ENCODE results near the gene AKAP6.

The AKAP6 gene

GRCh38 chr14:32817780-32818179 lies 488.7 kb downstream of the AKAP6 start:
- Histone ChIP-seq H3K27ac (no peak overlapping the region), H3K4me3 (ENCODE audit: low read depth, low read length) (no peak overlapping the region), H3K36me3 (replicated peaks) (no peaks in the 10 kb centered on the region), H3K27me3 (replicated peaks) (no peaks in the 10 kb centered on the region)
- no peak for DNase-seq
- TF ChIP-seq CTCF (IDR thresholded peaks at IDR 0.05; ENCODE audit: low read depth, low read length, missing control alignments) = no peak
- in situ Hi-C loops (cut with HindIII; ENCODE audit: low pct_ligation_motif_present, low sequenced_read_pairs) = no loop called here

GRCh38 chr14:32818581-32818980 lies 489.5 kb downstream of the AKAP6 start:
- no peak for DNase-seq
- Histone ChIP-seq H3K4me3 (ENCODE audit: low read depth, low read length) (no peak overlapping the region), H3K36me3 (replicated peaks) (no peaks in the 10 kb centered on the region), H3K27ac (no peak overlapping the region), H3K27me3 (replicated peaks) (no peaks in the 10 kb centered on the region)
- in situ Hi-C loops (cut with HindIII; ENCODE audit: low pct_ligation_motif_present, low sequenced_read_pairs) = no loop called here
- no peak for TF ChIP-seq CTCF (IDR thresholded peaks at IDR 0.05; ENCODE audit: low read depth, low read length, missing control alignments)

GRCh38 chr14:32820181-32820580 lies 491.1 kb downstream of the AKAP6 start:
- H3K36me3 ChIP-seq (replicated peaks) = no peaks in the 10 kb centered on the region
- no peak for TF ChIP-seq CTCF (IDR thresholded peaks at IDR 0.05; ENCODE audit: low read depth, low read length, missing control alignments)
- H3K27ac ChIP-seq = no peak overlapping the region
- H3K27me3 ChIP-seq (replicated peaks) = no peaks in the 10 kb centered on the region
- no peak for DNase-seq
- in situ Hi-C loops (cut with HindIII; ENCODE audit: low pct_ligation_motif_present, low sequenced_read_pairs) = no loop called here
- no peak overlapping the region for H3K4me3 ChIP-seq (ENCODE audit: low read depth, low read length)

- no peak for DNase-seq
- Histone ChIP-seq H3K27me3 (replicated peaks) (no peaks in the 10 kb centered on the region), H3K4me3 (ENCODE audit: low read depth, low read length) (no peak overlapping the region), H3K36me3 (replicated peaks) (no peaks in the 10 kb centered on the region), H3K27ac (no peak overlapping the region)
- in situ Hi-C loops (cut with HindIII; ENCODE audit: low pct_ligation_motif_present, low sequenced_read_pairs) = no loop called here
- no peak for TF ChIP-seq CTCF (IDR thresholded peaks at IDR 0.05; ENCODE audit: low read depth, low read length, missing control alignments)
Measured at GRCh38 chr14:32820682-32821081, 491.6 kb downstream of the AKAP6 start.

GRCh38 chr14:32821964-32822653 lies 493.0 kb downstream of the AKAP6 start:
- in situ Hi-C loops (cut with HindIII; ENCODE audit: low pct_ligation_motif_present, low sequenced_read_pairs) = no loop called here
- no peak for DNase-seq
- no peaks in the 10 kb centered on the region for H3K36me3 ChIP-seq (replicated peaks)
- no peaks in the 10 kb centered on the region for H3K27me3 ChIP-seq (replicated peaks)
- no peak for TF ChIP-seq CTCF (IDR thresholded peaks at IDR 0.05; ENCODE audit: low read depth, low read length, missing control alignments)
- no peak overlapping the region for H3K4me3 ChIP-seq (ENCODE audit: low read depth, low read length)
- H3K27ac ChIP-seq = no peak overlapping the region

GRCh38 chr14:32823706-32824105 lies 494.6 kb downstream of the AKAP6 start:
- no peaks in the 10 kb centered on the region for H3K36me3 ChIP-seq (replicated peaks)
- no peaks in the 10 kb centered on the region for H3K27me3 ChIP-seq (replicated peaks)
- no peak for DNase-seq
- TF ChIP-seq CTCF (IDR thresholded peaks at IDR 0.05; ENCODE audit: low read depth, low read length, missing control alignments) = no peak
- in situ Hi-C loops (cut with HindIII; ENCODE audit: low pct_ligation_motif_present, low sequenced_read_pairs) = no loop called here
- H3K4me3 ChIP-seq (ENCODE audit: low read depth, low read length) = no peak overlapping the region
- H3K27ac ChIP-seq = no peak overlapping the region
